ENCODE data around the gene BMP3. TPM values are rescaled to one million over a fixed set of nuclear protein-coding genes. Genes with fewer than 3 reads are reported as not detected.

Gene BMP3
- total RNA-seq, 1 donor from 2014 or later = not detected

DNA sequence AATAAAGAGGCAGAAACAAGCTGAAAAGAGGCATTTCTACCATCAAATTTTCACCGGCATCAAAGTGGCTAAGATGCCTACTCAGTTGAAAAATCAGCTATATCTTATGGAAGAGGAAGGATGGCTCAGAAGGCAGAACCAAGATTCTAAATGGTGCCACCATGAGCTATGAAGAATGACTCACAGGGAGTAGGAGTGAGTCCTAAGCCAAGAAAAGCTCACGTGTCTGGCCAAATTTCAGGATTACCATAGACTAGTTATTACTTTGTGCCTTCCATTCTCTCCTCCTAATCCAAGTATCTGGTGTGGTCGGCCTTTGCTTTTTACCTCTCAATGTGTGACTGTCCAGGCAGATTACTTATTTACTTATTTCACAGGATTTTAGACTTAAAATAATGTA lies 54.8 kb downstream of the BMP3 start:
- Histone ChIP-seq H3K9me3 (ENCODE audit: insufficient read depth, low read depth, low read length) (no peaks in the 10 kb centered on the region), H4K20me1 (ENCODE audit: insufficient read depth, low read length) (no peaks in the 10 kb centered on the region), H3K27ac (ENCODE audit: low read depth, low read length) (no peak overlapping the region), H3K36me3 (ENCODE audit: insufficient read depth, low read length) (no peaks in the 10 kb centered on the region), H2AFZ (ENCODE audit: low read depth, low read length) (no peak overlapping the region), H3K4me1 (ENCODE audit: insufficient read depth, low read length) (no peaks in the 10 kb centered on the region), H3K4me2 (ENCODE audit: low read length) (no peak overlapping the region), H3K4me3 (ENCODE audit: insufficient read depth, low read depth, low read length) (no peak overlapping the region), H3K79me2 (ENCODE audit: insufficient read depth, low read length) (no peaks in the 10 kb centered on the region), H3K27me3 (ENCODE audit: insufficient read depth, low read length) (no peaks in the 10 kb centered on the region), H3K9ac (ENCODE audit: low read length) (no peak overlapping the region)
- no peak overlapping the region for H3K4me3 Mint-ChIP-seq (ENCODE audit: unreplicated experiment)
- no peak for DNase-seq (ENCODE audit: low read depth)
- TF ChIP-seq, protein P1, sequence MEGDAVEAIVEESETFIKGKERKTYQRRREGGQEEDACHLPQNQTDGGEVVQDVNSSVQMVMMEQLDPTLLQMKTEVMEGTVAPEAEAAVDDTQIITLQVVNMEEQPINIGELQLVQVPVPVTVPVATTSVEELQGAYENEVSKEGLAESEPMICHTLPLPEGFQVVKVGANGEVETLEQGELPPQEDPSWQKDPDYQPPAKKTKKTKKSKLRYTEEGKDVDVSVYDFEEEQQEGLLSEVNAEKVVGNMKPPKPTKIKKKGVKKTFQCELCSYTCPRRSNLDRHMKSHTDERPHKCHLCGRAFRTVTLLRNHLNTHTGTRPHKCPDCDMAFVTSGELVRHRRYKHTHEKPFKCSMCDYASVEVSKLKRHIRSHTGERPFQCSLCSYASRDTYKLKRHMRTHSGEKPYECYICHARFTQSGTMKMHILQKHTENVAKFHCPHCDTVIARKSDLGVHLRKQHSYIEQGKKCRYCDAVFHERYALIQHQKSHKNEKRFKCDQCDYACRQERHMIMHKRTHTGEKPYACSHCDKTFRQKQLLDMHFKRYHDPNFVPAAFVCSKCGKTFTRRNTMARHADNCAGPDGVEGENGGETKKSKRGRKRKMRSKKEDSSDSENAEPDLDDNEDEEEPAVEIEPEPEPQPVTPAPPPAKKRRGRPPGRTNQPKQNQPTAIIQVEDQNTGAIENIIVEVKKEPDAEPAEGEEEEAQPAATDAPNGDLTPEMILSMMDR (IDR thresholded peaks at IDR 0.05; ENCODE audit: insufficient read depth, low read depth, low read length) = no peak
- no peak for TF ChIP-seq EZH2 (IDR thresholded peaks at IDR 0.05; ENCODE audit: insufficient read depth, low read length)
- peaks cover 2% of the 10 kb centered on the region for H3K9me3 Mint-ChIP-seq (ENCODE audit: unreplicated experiment)
- H3K27ac Mint-ChIP-seq (ENCODE audit: unreplicated experiment) = no peak overlapping the region
- no peaks in the 10 kb centered on the region for H3K27me3 Mint-ChIP-seq (ENCODE audit: low read depth, unreplicated experiment)
- no peak for FAIRE-seq
- no peaks in the 10 kb centered on the region for H3K36me3 Mint-ChIP-seq (ENCODE audit: low read depth, unreplicated experiment)
- no peaks in the 10 kb centered on the region for H3K4me1 Mint-ChIP-seq (ENCODE audit: low read depth, unreplicated experiment)

GRCh38 chr4:81085979-81086378 lies 55.5 kb downstream of the BMP3 start:
- Mint-ChIP-seq H3K4me1 (ENCODE audit: low read depth, unreplicated experiment) (no peaks in the 10 kb centered on the region), H3K27me3 (ENCODE audit: low read depth, unreplicated experiment) (no peaks in the 10 kb centered on the region), H3K9me3 (ENCODE audit: unreplicated experiment) (no peaks in the 10 kb centered on the region), H3K4me3 (ENCODE audit: unreplicated experiment) (no peak overlapping the region), H3K36me3 (ENCODE audit: low read depth, unreplicated experiment) (no peaks in the 10 kb centered on the region), H3K27ac (ENCODE audit: unreplicated experiment) (no peak overlapping the region)
- TF ChIP-seq EZH2 (IDR thresholded peaks at IDR 0.05; ENCODE audit: insufficient read depth, low read length) = no peak
- TF ChIP-seq, protein P1 (IDR thresholded peaks at IDR 0.05; ENCODE audit: insufficient read depth, low read depth, low read length) = no peak
- Histone ChIP-seq H4K20me1 (ENCODE audit: insufficient read depth, low read length) (no peaks in the 10 kb centered on the region), H3K9ac (ENCODE audit: low read length) (no peak overlapping the region), H3K9me3 (ENCODE audit: insufficient read depth, low read depth, low read length) (no peaks in the 10 kb centered on the region), H3K27me3 (ENCODE audit: insufficient read depth, low read length) (no peaks in the 10 kb centered on the region), H3K4me3 (ENCODE audit: insufficient read depth, low read depth, low read length) (no peak overlapping the region), H3K27ac (ENCODE audit: low read depth, low read length) (no peak overlapping the region), H3K79me2 (ENCODE audit: insufficient read depth, low read length) (no peaks in the 10 kb centered on the region), H2AFZ (ENCODE audit: low read depth, low read length) (no peak overlapping the region), H3K4me2 (ENCODE audit: low read length) (no peak overlapping the region), H3K4me1 (ENCODE audit: insufficient read depth, low read length) (no peaks in the 10 kb centered on the region), H3K36me3 (ENCODE audit: insufficient read depth, low read length) (no peaks in the 10 kb centered on the region)
- no peak for DNase-seq (ENCODE audit: low read depth)
- FAIRE-seq = no peak

DNA sequence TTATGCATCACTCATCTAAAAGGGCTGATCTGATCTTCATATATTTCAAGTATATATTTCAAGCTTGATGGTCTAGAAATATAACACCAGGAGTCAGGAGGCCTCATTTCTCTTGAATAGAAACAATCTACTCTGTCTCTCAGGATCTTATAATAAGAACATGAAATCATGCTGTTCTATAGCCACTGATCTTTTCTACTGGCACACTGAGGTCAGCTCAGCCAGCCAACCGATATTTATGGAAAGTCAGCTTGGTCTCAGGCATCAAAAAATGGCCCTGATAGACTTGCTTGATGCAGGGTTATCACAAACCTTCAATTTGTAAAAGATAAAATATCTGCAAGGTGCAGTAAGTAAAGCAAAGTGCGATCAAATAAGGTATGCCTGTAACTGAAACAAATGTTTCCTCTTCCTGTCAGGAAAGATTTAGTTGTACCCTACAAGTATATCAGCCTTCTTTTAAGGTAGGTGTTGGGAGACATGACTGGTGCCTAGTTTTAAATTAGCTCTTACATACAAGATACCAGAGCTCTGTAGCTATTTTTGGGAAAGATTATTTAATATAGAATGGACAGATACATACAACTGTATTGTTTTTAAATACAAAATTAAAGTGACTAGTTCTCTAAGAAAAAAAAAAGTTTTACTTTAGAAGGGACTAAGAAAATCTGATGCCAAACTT lies 63.4 kb downstream of the BMP3 start:
- Histone ChIP-seq H3K79me2 (ENCODE audit: insufficient read depth, low read length) (no peaks in the 10 kb centered on the region), H2AFZ (ENCODE audit: low read depth, low read length) (no peak overlapping the region), H3K9ac (ENCODE audit: low read length) (no peak overlapping the region), H3K27me3 (ENCODE audit: insufficient read depth, low read length) (no peaks in the 10 kb centered on the region), H3K4me3 (ENCODE audit: insufficient read depth, low read depth, low read length) (no peak overlapping the region), H3K36me3 (ENCODE audit: insufficient read depth, low read length) (no peaks in the 10 kb centered on the region), H4K20me1 (ENCODE audit: insufficient read depth, low read length) (no peaks in the 10 kb centered on the region), H3K4me2 (ENCODE audit: low read length) (no peak overlapping the region), H3K27ac (ENCODE audit: low read depth, low read length) (no peak overlapping the region), H3K4me1 (ENCODE audit: insufficient read depth, low read length) (no peaks in the 10 kb centered on the region), H3K9me3 (ENCODE audit: insufficient read depth, low read depth, low read length) (no peaks in the 10 kb centered on the region)
- H3K27ac Mint-ChIP-seq (ENCODE audit: unreplicated experiment) = no peak overlapping the region
- FAIRE-seq = no peak
- H3K4me1 Mint-ChIP-seq (ENCODE audit: low read depth, unreplicated experiment) = no peaks in the 10 kb centered on the region
- no peak for TF ChIP-seq EZH2 (IDR thresholded peaks at IDR 0.05; ENCODE audit: insufficient read depth, low read length)
- TF ChIP-seq, protein P1 (IDR thresholded peaks at IDR 0.05; ENCODE audit: insufficient read depth, low read depth, low read length) = no peak
- H3K27me3 Mint-ChIP-seq (ENCODE audit: low read depth, unreplicated experiment) = no peaks in the 10 kb centered on the region
- no peak overlapping the region for H3K4me3 Mint-ChIP-seq (ENCODE audit: unreplicated experiment)
- no peaks in the 10 kb centered on the region for H3K36me3 Mint-ChIP-seq (ENCODE audit: low read depth, unreplicated experiment)
- DNase-seq (ENCODE audit: low read depth) = no peak
- no peaks in the 10 kb centered on the region for H3K9me3 Mint-ChIP-seq (ENCODE audit: unreplicated experiment)

Data from astrocyte (in vitro differentiated cells and primary cell).